HG03066 (cell line): Measurements from ENCODE around the gene LRP1B.
"Not testable (repeated sequence)": the region's sequence is repeated elsewhere in the genome, so short reads cannot be mapped to it uniquely, and the experiment has no call there.

Experiments
- ATAC-seq: cut with Tn5 transposase; IDR thresholded peaks from one replicate; pipeline ENCODE4 v1.9.1; 2021; ENCODE audit warnings: low read depth; ENCODE audit not compliant: unreplicated experiment

The LRP1B gene

GRCh38 chr2:141207036-141207385, 923.8 kb downstream of the LRP1B start:
- ATAC-seq = no peak

DNA sequence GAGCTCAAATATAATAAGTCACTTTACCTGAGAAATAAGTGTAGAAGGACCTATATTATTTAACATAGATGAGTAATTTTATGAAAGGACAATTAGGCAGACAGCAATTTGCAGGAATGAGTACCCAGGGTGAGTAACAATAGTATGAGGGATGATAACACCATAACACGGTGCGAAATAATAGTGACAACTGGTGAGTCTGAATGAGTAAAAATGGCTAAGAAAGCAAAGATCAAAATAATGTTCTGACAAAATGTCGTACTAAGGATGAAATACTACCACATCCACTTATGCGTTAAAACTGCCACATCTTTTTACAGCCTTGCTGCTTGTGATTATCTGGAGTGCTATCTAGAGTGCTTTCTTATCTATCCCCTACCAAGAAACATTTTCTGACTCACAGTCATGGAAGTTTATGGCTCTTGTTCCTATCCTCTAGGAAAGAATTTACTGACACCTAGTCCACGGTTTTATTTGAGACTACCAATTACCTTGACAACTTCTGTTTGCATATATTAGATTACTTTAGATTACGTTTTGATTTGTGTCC, 929.7 kb downstream of the LRP1B start:
- no peak for ATAC-seq

DNA sequence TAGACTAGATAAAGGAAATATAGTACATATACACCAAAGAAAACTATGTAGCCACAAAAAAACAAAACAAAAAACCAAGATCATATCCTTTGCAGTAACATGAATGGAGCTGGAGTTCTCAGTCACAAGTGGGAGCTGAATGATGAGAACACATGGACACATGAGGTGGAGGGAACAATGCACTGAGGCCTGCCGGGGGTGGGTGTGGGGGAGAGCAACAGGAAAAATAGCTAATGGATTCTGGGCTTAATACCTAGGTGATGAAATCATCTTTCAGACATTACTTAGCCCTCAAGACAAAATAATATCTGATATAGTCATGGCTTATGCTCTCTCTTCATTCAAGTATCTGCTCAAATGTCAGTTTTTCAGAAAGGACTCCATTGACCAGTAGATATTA, 930.6 kb downstream of the LRP1B start:
- no peak for ATAC-seq

- no peak for ATAC-seq
Measured at GRCh38 chr2:141199711-141200110, 931.1 kb downstream of the LRP1B start.

- no peak for ATAC-seq
Measured at GRCh38 chr2:141195087-141195486, 935.7 kb downstream of the LRP1B start.

GRCh38 chr2:141187075-141187439, 943.8 kb downstream of the LRP1B start:
- ATAC-seq = no peak

DNA sequence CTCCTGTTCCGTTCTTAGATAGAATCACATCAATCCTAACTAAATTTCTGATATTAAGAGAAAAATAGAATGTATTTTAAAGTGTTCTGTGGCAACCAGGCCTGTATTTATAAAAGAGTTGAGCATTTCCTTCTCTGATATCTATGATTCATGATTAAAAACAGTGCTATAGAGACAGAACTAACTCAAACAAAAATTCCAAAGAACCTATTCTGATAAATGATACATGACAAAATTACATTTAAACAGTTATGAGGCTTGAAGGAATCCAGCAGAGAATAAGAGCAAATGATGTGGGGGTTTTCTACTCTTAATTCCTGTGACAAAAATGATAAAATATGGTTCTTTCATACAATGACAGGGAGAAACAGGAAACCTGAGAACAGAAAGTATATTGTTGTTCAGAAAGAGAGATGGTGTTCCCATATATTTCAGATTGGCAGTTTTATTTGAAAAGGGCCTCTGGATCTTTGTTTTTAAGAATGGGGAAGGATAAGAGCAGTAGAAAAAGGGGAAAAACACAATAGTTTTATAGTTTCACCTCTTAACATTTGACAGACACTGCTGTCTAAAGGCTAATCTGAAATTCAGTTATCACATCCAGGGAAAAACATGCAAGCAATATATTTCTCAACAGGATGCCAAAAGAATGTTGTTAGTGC, 944.3 kb downstream of the LRP1B start:
- no peak for ATAC-seq

DNA sequence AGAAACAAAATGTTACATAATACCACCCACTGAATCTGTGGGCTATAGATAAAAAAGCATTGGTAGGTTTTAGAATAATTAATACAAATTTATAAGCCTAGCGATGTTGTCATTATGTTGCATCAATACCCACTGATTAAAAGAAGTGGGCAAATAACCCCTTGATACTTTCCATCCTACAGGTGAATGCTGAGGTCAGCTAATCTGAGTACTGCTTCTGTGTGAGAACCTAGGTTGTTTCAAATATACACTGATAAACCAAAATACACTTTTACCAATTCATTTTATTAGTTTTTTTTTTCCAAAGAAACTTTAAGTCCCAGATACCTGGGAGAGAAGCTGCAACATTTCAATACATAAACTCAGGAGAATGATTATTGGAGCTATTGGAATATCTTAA, 948.6 kb downstream of the LRP1B start:
- ATAC-seq = no peak

GRCh38 chr2:141169117-141169516, 961.7 kb downstream of the LRP1B start:
- ATAC-seq = not testable (repeated sequence)

DNA sequence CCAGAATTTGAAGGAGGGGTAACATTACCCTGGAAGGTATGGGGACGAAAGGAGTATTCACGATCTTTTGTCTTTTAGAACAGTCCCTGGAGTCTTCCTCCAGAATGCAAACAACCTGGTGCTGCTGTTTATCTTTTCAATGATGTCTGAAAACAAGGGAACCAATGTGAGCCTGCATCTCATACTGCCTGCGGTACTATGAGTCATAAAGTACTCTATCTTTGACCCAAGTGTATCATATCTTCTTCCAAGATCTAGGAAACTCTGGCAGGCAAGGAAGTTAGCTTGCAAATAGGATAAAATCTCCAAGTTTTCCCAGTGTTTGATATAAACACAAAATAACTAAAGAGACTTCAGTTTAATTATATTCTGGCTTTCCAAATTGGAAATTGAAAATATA, 968.5 kb downstream of the LRP1B start:
- no peak for ATAC-seq

- ATAC-seq = no peak
Measured at GRCh38 chr2:141151611-141152286, 979.1 kb downstream of the LRP1B start.

DNA sequence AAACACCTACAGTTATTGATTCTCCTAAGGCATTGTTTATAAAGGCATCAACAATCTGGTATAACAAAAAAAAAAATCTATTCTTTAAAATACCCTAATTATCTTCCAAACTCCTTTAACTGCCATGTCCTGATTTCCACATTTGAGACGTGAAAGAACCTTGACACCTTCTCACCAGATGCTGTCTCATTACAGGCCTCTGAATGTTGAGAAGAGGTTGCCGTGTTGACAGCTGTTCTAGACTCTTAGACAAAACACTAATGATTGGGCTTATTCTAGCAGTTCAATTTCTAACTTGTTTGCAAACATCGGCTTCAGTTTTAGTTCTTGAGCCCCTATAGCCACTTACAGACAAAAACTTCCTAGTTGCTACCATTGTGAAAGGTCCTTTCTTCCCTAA, 988.8 kb downstream of the LRP1B start:
- ATAC-seq = no peak

DNA sequence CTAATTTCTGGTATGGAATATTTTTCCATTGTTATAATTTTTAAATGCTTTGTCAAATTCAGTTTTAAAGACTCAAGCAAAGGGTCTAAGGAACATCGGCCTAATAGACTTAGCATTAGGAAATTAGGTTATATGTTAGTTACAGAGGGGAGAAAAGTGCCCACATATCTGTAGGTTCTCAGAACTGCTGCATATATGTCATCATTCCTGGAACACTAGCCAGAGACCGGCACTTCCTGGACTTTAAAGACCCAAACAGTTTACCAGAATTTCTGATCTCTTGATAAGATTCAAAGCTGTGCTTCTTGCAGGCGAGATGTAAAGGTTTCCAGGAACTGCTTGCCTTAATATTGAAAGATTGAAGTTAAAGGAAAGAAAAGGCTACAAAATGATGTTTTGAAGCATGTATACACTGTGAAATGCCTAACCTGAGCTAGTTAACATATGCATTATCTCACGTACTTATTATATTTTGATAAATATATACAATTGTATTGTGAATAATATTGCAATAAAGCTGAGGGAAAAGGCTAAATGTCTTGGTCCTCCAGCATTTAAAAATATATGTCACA, 993.6 kb downstream of the LRP1B start:
- no peak for ATAC-seq

DNA sequence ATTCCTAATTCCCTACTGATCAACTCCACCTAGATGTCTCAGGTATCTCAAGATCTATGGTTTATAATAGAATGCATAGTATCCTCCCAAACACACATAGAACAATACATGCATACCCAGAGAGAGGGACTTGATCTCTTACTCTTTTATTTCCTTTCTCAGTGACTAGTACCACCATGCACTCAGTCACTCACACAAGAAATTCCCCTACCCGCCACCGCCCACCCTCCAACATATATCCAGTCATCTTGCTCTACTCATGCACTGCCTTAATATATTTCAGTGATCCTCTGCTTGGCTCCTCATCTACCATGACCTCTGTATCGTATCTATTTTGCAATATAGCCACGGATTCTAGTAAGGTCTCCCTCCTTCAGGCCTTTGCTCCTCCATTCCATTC, 996.9 kb downstream of the LRP1B start:
- ATAC-seq = no peak

GRCh38 chr2:141125432-141125831, 1005.4 kb downstream of the LRP1B start:
- ATAC-seq = no peak

- no peak for ATAC-seq
Measured at GRCh38 chr2:141118836-141119235, 1012.0 kb downstream of the LRP1B start.

GRCh38 chr2:141113301-141113700, 1017.5 kb downstream of the LRP1B start:
- no peak for ATAC-seq

GRCh38 chr2:141109633-141110032, 1021.2 kb downstream of the LRP1B start:
- no peak for ATAC-seq

DNA sequence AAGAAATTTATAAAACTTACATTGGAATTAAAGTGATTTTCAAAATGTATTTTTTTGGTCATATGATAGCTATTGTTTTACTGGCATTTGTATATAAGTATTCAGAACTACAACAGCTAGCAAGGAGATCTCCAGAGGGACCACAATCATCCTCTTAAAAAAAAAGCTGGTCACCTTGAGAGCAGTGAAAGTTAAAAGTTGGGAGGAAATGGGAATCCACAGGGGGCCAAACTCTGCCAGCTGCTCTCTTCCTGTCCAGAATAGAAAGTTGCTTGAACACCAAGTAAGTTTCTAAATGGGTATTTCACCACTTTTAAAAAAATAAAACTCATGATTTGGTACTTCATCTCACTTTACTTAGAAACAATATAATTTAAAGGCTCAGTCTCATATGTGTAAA, 1025.1 kb downstream of the LRP1B start:
- no peak for ATAC-seq

DNA sequence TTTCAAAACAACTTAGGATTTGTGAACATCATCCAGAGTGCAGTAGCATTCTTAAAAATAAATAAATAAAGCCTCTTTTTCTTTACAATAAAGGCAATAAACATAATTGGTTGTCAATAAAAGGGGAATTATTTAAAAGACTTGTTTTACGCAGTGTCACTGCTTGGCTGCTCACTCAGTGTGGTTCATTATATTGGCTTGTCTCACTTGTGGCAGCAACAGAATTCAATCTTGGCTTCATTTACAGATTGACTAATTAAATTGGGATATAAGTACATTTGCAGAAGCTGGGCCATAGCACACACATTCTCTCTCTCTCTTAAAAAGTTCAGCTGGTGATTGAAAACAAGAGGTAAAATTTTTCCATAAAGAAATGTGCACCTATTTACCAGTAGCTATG, 1027.6 kb downstream of the LRP1B start:
- no peak for ATAC-seq

GRCh38 chr2:141079231-141079630, 1051.6 kb downstream of the LRP1B start:
- no peak for ATAC-seq

- ATAC-seq = no peak
Measured at GRCh38 chr2:141075753-141076152, 1055.1 kb downstream of the LRP1B start.
